Naive thymus-derived CD4-positive, alpha-beta T cell (primary cell): ENCODE results near the gene CPAMD8. TPM values are rescaled to one million over a fixed set of nuclear protein-coding genes. Genes with fewer than 3 reads are reported as not detected.

Experiments used
- ATAC-seq: fragments of 150-1000 bp; cut with Tn5 transposase; 2 replicates; pipeline ENCODE4 v1.10.0; 2021; ENCODE audit warnings: mild to moderate bottlenecking, moderate library complexity
- CTCF ChIA-PET: fragments of 350-600 bp; sonication (Branson Sonifier 250); formaldehyde crosslinking; loops from one replicate; lab custom pipeline; 2021; ENCODE audit warnings: antibody characterized with exemption; lab: Charles Lee
- POLR2A ChIA-PET: fragments of 350-600 bp; sonication (Branson Sonifier 250); formaldehyde crosslinking; loops from one replicate; lab custom pipeline; 2021; ENCODE audit warnings: antibody characterized with exemption, inconsistent platforms; lab: Charles Lee
- DNase-seq, 9 donors: peaks; one replicate each; pipeline versions ENCODE4 v3.0.0 to v3.0.0-alpha.2; 2020 to 2022; ENCODE audit warnings: mixed read lengths in 1 of 9
- H3K27ac ChIP-seq: one replicate; pipeline ENCODE4 v1.7.0; 2013; ENCODE audit warnings: mild to moderate bottlenecking, low read depth, low read length, moderate library complexity
- H3K27me3 ChIP-seq, 2 donors: one replicate each; pipeline ENCODE4 v1.7.0; 2013; ENCODE audit warnings: low read length in 2 of 2, mild to moderate bottlenecking in 2 of 2, moderate library complexity in 2 of 2; ENCODE audit not compliant: control insufficient read depth in 2 of 2, insufficient read depth in 2 of 2
- H3K36me3 ChIP-seq, 3 experiments: 1 replicate in 2 of 3; 2 replicates in 1 of 3; pipeline ENCODE4 v1.7.0; 2013; ENCODE audit warnings: low read length in 3 of 3, mild to moderate bottlenecking in 3 of 3, moderate library complexity in 1 of 3; ENCODE audit not compliant: insufficient read depth in 3 of 3, control insufficient read depth in 2 of 3
- H3K4me1 ChIP-seq, 2 donors: one replicate each; pipeline ENCODE4 v1.7.0; 2013; ENCODE audit warnings: low read length in 2 of 2, mild to moderate bottlenecking in 2 of 2, moderate library complexity in 1 of 2; ENCODE audit not compliant: control insufficient read depth in 2 of 2, insufficient read depth in 2 of 2
- H3K4me3 ChIP-seq: 2 replicates; pipeline ENCODE4 v1.7.0; 2013; ENCODE audit warnings: mild to moderate bottlenecking, low read length
- H3K9me3 ChIP-seq, 3 experiments: 1 replicate in 2 of 3; 2 replicates in 1 of 3; pipeline ENCODE4 v1.7.0; 2013; ENCODE audit warnings: low read length in 3 of 3; ENCODE audit not compliant: control insufficient read depth in 2 of 3
- H3K27ac Mint-ChIP-seq, 9 donors: one replicate each; pipeline ENCODE4 v1.8.0; 2020 to 2022; ENCODE audit warnings: mixed read lengths in 9 of 9, mild to moderate bottlenecking in 8 of 9, moderate library complexity in 5 of 9, inconsistent platforms in 2 of 9
- H3K27me3 Mint-ChIP-seq, 5 donors: one replicate each; pipeline ENCODE4 v1.8.0; 2021 to 2022; ENCODE audit warnings: mixed read lengths in 5 of 5, mild to moderate bottlenecking in 1 of 5
- H3K36me3 Mint-ChIP-seq, 5 donors: one replicate each; pipeline ENCODE4 v1.8.0; 2020 to 2022; ENCODE audit warnings: mixed read lengths in 5 of 5, mild to moderate bottlenecking in 3 of 5, inconsistent platforms in 1 of 5
- H3K4me1 Mint-ChIP-seq, 7 donors: one replicate each; pipeline ENCODE4 v1.8.0; 2020 to 2022; ENCODE audit warnings: mixed read lengths in 7 of 7, mild to moderate bottlenecking in 3 of 7, inconsistent platforms in 1 of 7
- H3K4me3 Mint-ChIP-seq, 10 donors: one replicate each; pipeline ENCODE4 v1.8.0; 2020 to 2022; ENCODE audit warnings: mild to moderate bottlenecking in 10 of 10, mixed read lengths in 10 of 10, moderate library complexity in 6 of 10, inconsistent platforms in 2 of 10
- H3K9me3 Mint-ChIP-seq, 11 donors: one replicate each; pipeline ENCODE4 v1.8.0; 2020 to 2022; ENCODE audit warnings: mixed read lengths in 11 of 11, mild to moderate bottlenecking in 4 of 11, inconsistent platforms in 1 of 11, moderate library complexity in 1 of 11
- intact Hi-C, 2 donors: fragments of 100-400 bp; cut with micrococcal nuclease; formaldehyde crosslinking; loops; one replicate each; pipeline ENCODE4 v1.15.1; 2023
- polyA plus RNA-seq, 2 donors: library from polyadenylated mRNA; unstranded; fragments of 300-500 nt; fragmentation: Illumina TruSeq; gene quantifications; one replicate each; pipeline ENCODE4 v1.2.3, GENCODE V29; 2021
- total RNA-seq, 6 experiments: library from RNA in 5 of 6; stranded (reverse) in 5 of 6; gene quantifications; 1 replicate in 5 of 6; 2 replicates in 1 of 6; pipeline ENCODE4 v1.2.3 and lab custom pipeline; 2021 to 2026

Gene CPAMD8
- total and polyA plus RNA-seq, 7 experiments from 2014 or later: 0.18 to 6.6 (median 2.4) TPM

GRCh38 chr19:17061205-17061604 lies 34.6 kb upstream of the CPAMD8 start:
- Histone ChIP-seq H3K4me1 (peaks cover 11 to 16% of the 10 kb centered on the region in 2 donors), H3K4me3 (no peak overlapping the region), H3K27ac (no peak overlapping the region), H3K9me3 (no peaks in the 10 kb centered on the region), H3K36me3 (peaks cover 0 to 46% (median 7%) of the 10 kb centered on the region in 3 experiments), H3K27me3 (no peaks in the 10 kb centered on the region)
- H3K27me3 Mint-ChIP-seq: no peaks in the 10 kb centered on the region
- POLR2A ChIA-PET: no interaction called here
- intact Hi-C loops: no loop called here
- ATAC-seq (no peak), DNase-seq (no peak)
- H3K36me3 Mint-ChIP-seq: peaks cover 11 to 52% (median 33%) of the 10 kb centered on the region in 5 donors
- no peak overlapping the region for H3K4me3 Mint-ChIP-seq
- H3K27ac Mint-ChIP-seq: peak overlapping the region in 1 of 9 donors; percentile 20
- H3K9me3 Mint-ChIP-seq: peaks cover 0 to 2% (median 0%) of the 10 kb centered on the region in 11 donors
- H3K4me1 Mint-ChIP-seq: peaks cover 12 to 32% (median 24%) of the 10 kb centered on the region in 7 donors
- CTCF ChIA-PET: interaction anchor here (0.6 kb wide), 1 partner anchor 335 kb away, joined by 4 read pairs; no protein-coding TSS in a partner anchor

GRCh38 chr19:17060802-17061201 lies 34.2 kb upstream of the CPAMD8 start:
- DNase-seq (no peak), ATAC-seq (no peak)
- POLR2A ChIA-PET: no interaction called here
- Mint-ChIP-seq H3K9me3 (peaks cover 0 to 2% (median 0%) of the 10 kb centered on the region in 11 donors), H3K36me3 (peaks cover 11 to 56% (median 33%) of the 10 kb centered on the region in 5 donors), H3K27me3 (no peaks in the 10 kb centered on the region), H3K27ac (no peak overlapping the region), H3K4me1 (peaks cover 12 to 30% (median 24%) of the 10 kb centered on the region in 7 donors), H3K4me3 (no peak overlapping the region)
- intact Hi-C loops: no loop called here
- Histone ChIP-seq H3K36me3 (peaks cover 0 to 50% (median 7%) of the 10 kb centered on the region in 3 experiments), H3K27ac (no peak overlapping the region), H3K4me1 (peaks cover 11 to 16% of the 10 kb centered on the region in 2 donors), H3K4me3 (no peak overlapping the region), H3K27me3 (no peaks in the 10 kb centered on the region), H3K9me3 (no peaks in the 10 kb centered on the region)
- CTCF ChIA-PET: no interaction called here

- H3K4me1 Mint-ChIP-seq: peaks cover 0 to 9% (median 3%) of the 10 kb centered on the region in 7 donors
- Histone ChIP-seq H3K4me3 (no peak overlapping the region), H3K9me3 (no peaks in the 10 kb centered on the region), H3K4me1 (no peaks in the 10 kb centered on the region), H3K27me3 (no peaks in the 10 kb centered on the region), H3K27ac (no peak overlapping the region), H3K36me3 (peaks cover 0 to 69% (median 11%) of the 10 kb centered on the region in 3 experiments)
- H3K9me3 Mint-ChIP-seq: peaks cover 0 to 2% (median 0%) of the 10 kb centered on the region in 11 donors
- ATAC-seq (no peak), DNase-seq (no peak)
- CTCF ChIA-PET: interaction anchor here (0.6 kb wide), 1 partner anchor 95 kb away, joined by 3 read pairs; no protein-coding TSS in a partner anchor
- no peak overlapping the region for H3K4me3 Mint-ChIP-seq
- H3K27ac Mint-ChIP-seq: peak overlapping the region in 1 of 9 donors; percentile 1
- peaks cover 7 to 49% (median 22%) of the 10 kb centered on the region in 5 donors for H3K36me3 Mint-ChIP-seq
- POLR2A ChIA-PET: no interaction called here
- H3K27me3 Mint-ChIP-seq: no peaks in the 10 kb centered on the region
- intact Hi-C loops: no loop called here
These were observed 31.6 kb upstream of the CPAMD8 start for GRCh38 chr19:17058236-17058635.

- peaks cover 0 to 2% (median 0%) of the 10 kb centered on the region in 7 donors for H3K4me1 Mint-ChIP-seq
- Histone ChIP-seq H3K27me3 (no peaks in the 10 kb centered on the region), H3K4me3 (no peak overlapping the region), H3K4me1 (no peaks in the 10 kb centered on the region), H3K9me3 (no peaks in the 10 kb centered on the region), H3K27ac (no peak overlapping the region), H3K36me3 (peaks cover 0 to 83% (median 11%) of the 10 kb centered on the region in 3 experiments)
- ATAC-seq (no peak), DNase-seq (no peak)
- no peaks in the 10 kb centered on the region for H3K27me3 Mint-ChIP-seq
- H3K4me3 Mint-ChIP-seq: no peak overlapping the region
- peaks cover 0 to 2% (median 0%) of the 10 kb centered on the region in 11 donors for H3K9me3 Mint-ChIP-seq
- ChIA-PET POLR2A (no interaction called here), CTCF (interaction anchor here (0.6 kb wide), 1 partner anchor 494 kb away, joined by 7 read pairs; no protein-coding TSS in a partner anchor)
- H3K27ac Mint-ChIP-seq: peak overlapping the region in 1 of 9 donors; percentile 41
- H3K36me3 Mint-ChIP-seq: peaks cover 9 to 59% (median 24%) of the 10 kb centered on the region in 5 donors
- intact Hi-C loops: no loop called here
These were observed 29.0 kb upstream of the CPAMD8 start for GRCh38 chr19:17055636-17056035.

GRCh38 chr19:17054746-17055145 lies 28.1 kb upstream of the CPAMD8 start:
- H3K4me3 Mint-ChIP-seq: no peak overlapping the region
- DNase-seq (no peak), ATAC-seq (no peak)
- H3K4me1 Mint-ChIP-seq: peaks cover 0 to 2% (median 0%) of the 10 kb centered on the region in 7 donors
- no peak overlapping the region for H3K27ac Mint-ChIP-seq
- H3K27ac ChIP-seq: no peak overlapping the region
- H3K36me3 Mint-ChIP-seq: peaks cover 8 to 60% (median 24%) of the 10 kb centered on the region in 5 donors
- ChIA-PET POLR2A (no interaction called here), CTCF (no interaction called here)
- peaks cover 0 to 87% (median 10%) of the 10 kb centered on the region in 3 experiments for H3K36me3 ChIP-seq
- H3K27me3 ChIP-seq: no peaks in the 10 kb centered on the region
- no peaks in the 10 kb centered on the region for H3K4me1 ChIP-seq
- no peaks in the 10 kb centered on the region for H3K9me3 ChIP-seq
- peaks cover 0 to 2% (median 0%) of the 10 kb centered on the region in 11 donors for H3K9me3 Mint-ChIP-seq
- intact Hi-C loops: no loop called here
- H3K27me3 Mint-ChIP-seq: no peaks in the 10 kb centered on the region
- no peak overlapping the region for H3K4me3 ChIP-seq

GRCh38 chr19:17052439-17052838 lies 25.8 kb upstream of the CPAMD8 start:
- H3K27ac ChIP-seq: no peak overlapping the region
- peaks cover 0 to 75% (median 9%) of the 10 kb centered on the region in 3 experiments for H3K36me3 ChIP-seq
- intact Hi-C loops: loop anchor here (1.0 to 2.0 kb wide), 3 partner anchors 274 to 281 kb away; no protein-coding TSS in a partner anchor
- H3K27me3 ChIP-seq: no peaks in the 10 kb centered on the region
- H3K4me1 Mint-ChIP-seq: peaks cover 0 to 2% (median 0%) of the 10 kb centered on the region in 7 donors
- ChIA-PET CTCF (interaction anchor here (0.6 to 1.8 kb wide), 6 partner anchors 28 to 334 kb away, joined by 3 to 8 read pairs (median 4); no protein-coding TSS in a partner anchor), POLR2A (no interaction called here)
- H3K4me3 Mint-ChIP-seq: no peak overlapping the region
- H3K27me3 Mint-ChIP-seq: no peaks in the 10 kb centered on the region
- no peaks in the 10 kb centered on the region for H3K9me3 ChIP-seq
- DNase-seq (peak in 6 of 9 donors; percentile 19 to 49 (median 34)), ATAC-seq (peak; percentile 67)
- peaks cover 6 to 37% (median 9%) of the 10 kb centered on the region in 5 donors for H3K36me3 Mint-ChIP-seq
- H3K9me3 Mint-ChIP-seq: no peaks in the 10 kb centered on the region
- H3K27ac Mint-ChIP-seq: peak overlapping the region in 1 of 9 donors; percentile 19
- H3K4me3 ChIP-seq: no peak overlapping the region
- H3K4me1 ChIP-seq: no peaks in the 10 kb centered on the region
